OCI-LY3 (cell line): ENCODE data around the gene SCUBE3.

Source experiments
- H2AFZ ChIP-seq: fragments of 200-600, 300-600 bp; shearing (Covaris generic); 2 replicates; pipeline ENCODE4 v1.6.0; 2014; ENCODE audit warnings: antibody characterized with exemption, low read depth, low read length
- H3K27ac ChIP-seq: fragments of 200-600, 300-600 bp; sonication (generic); 2 replicates; pipeline ENCODE4 v1.5.1; 2014; ENCODE audit warnings: mild to moderate bottlenecking, low read length, moderate library complexity, mixed read lengths
- H3K27me3 ChIP-seq: fragments of 200-600, 300-600 bp; sonication (generic); 2 replicates; pipeline ENCODE4 v1.6.1; 2014; ENCODE audit warnings: low read depth, low read length, mixed read lengths
- H3K36me3 ChIP-seq: fragments of 200-600, 300-600 bp; sonication (generic); replicated peaks from 2 replicates; pipeline ENCODE3; 2014; ENCODE audit warnings: low read depth, low read length, mixed read lengths
- H3K4me1 ChIP-seq: fragments of 300-600, 200-600 bp; sonication (generic); 2 replicates; pipeline ENCODE4 v1.6.1; 2014; ENCODE audit warnings: low read length, mixed read lengths
- H3K4me2 ChIP-seq: fragments of 200-600, 300-600 bp; sonication (generic); 2 replicates; pipeline ENCODE4 v1.6.1; 2014; ENCODE audit warnings: low read length, mixed read lengths
- H3K4me3 ChIP-seq: fragments of 300-600, 200-600 bp; sonication (generic); 2 replicates; pipeline ENCODE4 v1.5.1; 2014; ENCODE audit warnings: antibody characterized with exemption, mild to moderate bottlenecking, low read length, moderate library complexity
- H3K79me2 ChIP-seq: fragments of 300-600, 200-600 bp; shearing (Covaris generic); 2 replicates; pipeline ENCODE4 v1.6.1; 2014; ENCODE audit warnings: mild to moderate bottlenecking, low read length, mixed read lengths
- H3K9ac ChIP-seq: fragments of 300-600, 200-600 bp; shearing (Covaris generic); 2 replicates; pipeline ENCODE4 v1.6.0; 2014; ENCODE audit warnings: mild to moderate bottlenecking, low read length, moderate library complexity
- H3K9me3 ChIP-seq: fragments of 200-600, 300-600 bp; shearing (Covaris generic); 2 replicates; pipeline ENCODE4 v1.6.1; 2014; ENCODE audit warnings: low read length, mixed read lengths; ENCODE audit not compliant: insufficient read depth
- H4K20me1 ChIP-seq: fragments of 200-600, 300-600 bp; sonication (generic); 2 replicates; pipeline ENCODE4 v1.6.1; 2016; ENCODE audit warnings: low read length, mixed read lengths; ENCODE audit not compliant: insufficient read depth
- EZH2phosphoT487 ChIP-seq: fragments of 200-600 bp; shearing (Covaris generic); IDR thresholded peaks from 2 replicates; pipeline ENCODE4 v1.6.1; 2018; ENCODE audit warnings: antibody characterized with exemption, mixed run types, low read depth
- TF ChIP-seq, protein P1 (sequence below): fragments of 200-600, 300-600 bp; sonication (generic); IDR thresholded peaks from 2 replicates; pipeline ENCODE4 v1.5.1; 2014; ENCODE audit warnings: antibody characterized with exemption, low read length, low read depth

SCUBE3 gene

DNA sequence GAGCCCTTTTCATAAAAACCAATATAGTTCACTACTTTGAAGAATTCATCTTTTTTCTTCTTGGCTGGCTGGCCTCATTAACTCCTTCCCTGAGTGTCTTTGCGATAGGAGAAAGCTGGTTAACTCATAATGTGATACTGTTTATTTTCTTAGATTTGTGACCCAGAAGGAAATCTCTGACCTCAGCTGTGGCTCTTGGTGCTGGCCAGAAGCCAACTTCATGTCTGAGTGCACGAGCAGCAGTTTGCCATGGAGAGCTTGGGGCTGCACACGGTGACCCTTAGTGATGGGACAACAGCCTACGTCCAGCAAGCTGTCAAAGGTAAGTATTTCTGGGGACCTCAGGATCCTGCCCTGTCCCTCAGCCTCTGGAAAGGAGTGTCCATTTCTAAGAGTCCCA, 67.1 kb downstream of the SCUBE3 start:
- Histone ChIP-seq H3K36me3 (no peaks in the 10 kb centered on the region), H3K79me2 (no peaks in the 10 kb centered on the region), H2AFZ (no peak overlapping the region), H3K27ac (no peak overlapping the region), H3K27me3 (no peaks in the 10 kb centered on the region), H3K4me2 (no peak overlapping the region), H3K9me3 (no peaks in the 10 kb centered on the region), H3K4me1 (no peaks in the 10 kb centered on the region), H3K4me3 (no peak overlapping the region), H3K9ac (no peak overlapping the region), H4K20me1 (no peaks in the 10 kb centered on the region)
- TF ChIP-seq, protein P1, sequence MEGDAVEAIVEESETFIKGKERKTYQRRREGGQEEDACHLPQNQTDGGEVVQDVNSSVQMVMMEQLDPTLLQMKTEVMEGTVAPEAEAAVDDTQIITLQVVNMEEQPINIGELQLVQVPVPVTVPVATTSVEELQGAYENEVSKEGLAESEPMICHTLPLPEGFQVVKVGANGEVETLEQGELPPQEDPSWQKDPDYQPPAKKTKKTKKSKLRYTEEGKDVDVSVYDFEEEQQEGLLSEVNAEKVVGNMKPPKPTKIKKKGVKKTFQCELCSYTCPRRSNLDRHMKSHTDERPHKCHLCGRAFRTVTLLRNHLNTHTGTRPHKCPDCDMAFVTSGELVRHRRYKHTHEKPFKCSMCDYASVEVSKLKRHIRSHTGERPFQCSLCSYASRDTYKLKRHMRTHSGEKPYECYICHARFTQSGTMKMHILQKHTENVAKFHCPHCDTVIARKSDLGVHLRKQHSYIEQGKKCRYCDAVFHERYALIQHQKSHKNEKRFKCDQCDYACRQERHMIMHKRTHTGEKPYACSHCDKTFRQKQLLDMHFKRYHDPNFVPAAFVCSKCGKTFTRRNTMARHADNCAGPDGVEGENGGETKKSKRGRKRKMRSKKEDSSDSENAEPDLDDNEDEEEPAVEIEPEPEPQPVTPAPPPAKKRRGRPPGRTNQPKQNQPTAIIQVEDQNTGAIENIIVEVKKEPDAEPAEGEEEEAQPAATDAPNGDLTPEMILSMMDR, result no peak
- TF ChIP-seq EZH2phosphoT487, result no peak

DNA sequence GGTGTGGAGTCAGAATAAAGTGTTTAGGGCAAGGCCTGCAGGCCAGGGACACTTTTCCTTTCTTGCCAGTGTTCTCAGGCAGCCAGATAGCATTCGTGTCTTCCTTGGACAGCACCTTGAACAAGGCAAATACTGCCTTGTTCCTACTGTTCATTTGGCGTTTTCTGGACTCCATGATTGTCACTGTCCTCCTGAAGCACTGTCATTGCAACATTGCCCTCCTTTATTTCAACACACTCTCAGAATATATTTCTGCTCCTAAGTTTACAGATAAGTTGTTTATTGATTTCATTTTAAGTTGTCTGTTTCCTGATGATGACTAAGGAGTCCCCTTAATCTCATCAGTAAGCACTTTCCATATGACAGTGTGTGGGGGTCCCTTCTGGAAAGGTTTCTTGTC, 68.7 kb downstream of the SCUBE3 start:
- Histone ChIP-seq H4K20me1 (no peaks in the 10 kb centered on the region), H3K9ac (no peak overlapping the region), H3K27me3 (no peaks in the 10 kb centered on the region), H3K4me1 (no peaks in the 10 kb centered on the region), H3K79me2 (no peaks in the 10 kb centered on the region), H3K36me3 (no peaks in the 10 kb centered on the region), H2AFZ (no peak overlapping the region), H3K9me3 (no peaks in the 10 kb centered on the region), H3K4me2 (no peak overlapping the region), H3K27ac (no peak overlapping the region), H3K4me3 (no peak overlapping the region)
- TF ChIP-seq EZH2phosphoT487, result no peak
- TF ChIP-seq, protein P1, result no peak

DNA sequence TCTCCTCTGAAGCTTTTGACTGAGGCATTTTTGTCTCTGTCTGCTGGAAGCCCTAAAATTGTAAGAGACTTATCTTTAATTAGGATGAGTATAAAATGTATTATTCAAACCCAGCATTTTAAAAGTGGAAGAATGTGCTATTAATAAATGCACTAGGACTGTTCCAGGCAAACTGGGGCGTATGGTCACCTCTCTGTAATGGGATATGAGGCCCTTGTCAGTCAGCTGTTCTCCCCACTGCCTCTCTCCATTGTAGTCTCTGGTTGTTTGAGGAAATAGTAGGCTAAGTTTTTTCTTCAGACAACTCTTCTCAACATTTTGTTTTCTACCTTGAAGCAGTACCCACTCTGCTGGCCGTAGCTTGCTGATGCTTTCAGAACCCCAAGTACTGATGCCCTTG, 69.6 kb downstream of the SCUBE3 start:
- Histone ChIP-seq H3K9me3 (no peaks in the 10 kb centered on the region), H2AFZ (no peak overlapping the region), H3K4me1 (no peaks in the 10 kb centered on the region), H3K79me2 (no peaks in the 10 kb centered on the region), H3K9ac (no peak overlapping the region), H3K4me2 (no peak overlapping the region), H3K27ac (no peak overlapping the region), H3K36me3 (no peaks in the 10 kb centered on the region), H3K27me3 (no peaks in the 10 kb centered on the region), H3K4me3 (no peak overlapping the region), H4K20me1 (no peaks in the 10 kb centered on the region)
- TF ChIP-seq EZH2phosphoT487, result no peak

DNA sequence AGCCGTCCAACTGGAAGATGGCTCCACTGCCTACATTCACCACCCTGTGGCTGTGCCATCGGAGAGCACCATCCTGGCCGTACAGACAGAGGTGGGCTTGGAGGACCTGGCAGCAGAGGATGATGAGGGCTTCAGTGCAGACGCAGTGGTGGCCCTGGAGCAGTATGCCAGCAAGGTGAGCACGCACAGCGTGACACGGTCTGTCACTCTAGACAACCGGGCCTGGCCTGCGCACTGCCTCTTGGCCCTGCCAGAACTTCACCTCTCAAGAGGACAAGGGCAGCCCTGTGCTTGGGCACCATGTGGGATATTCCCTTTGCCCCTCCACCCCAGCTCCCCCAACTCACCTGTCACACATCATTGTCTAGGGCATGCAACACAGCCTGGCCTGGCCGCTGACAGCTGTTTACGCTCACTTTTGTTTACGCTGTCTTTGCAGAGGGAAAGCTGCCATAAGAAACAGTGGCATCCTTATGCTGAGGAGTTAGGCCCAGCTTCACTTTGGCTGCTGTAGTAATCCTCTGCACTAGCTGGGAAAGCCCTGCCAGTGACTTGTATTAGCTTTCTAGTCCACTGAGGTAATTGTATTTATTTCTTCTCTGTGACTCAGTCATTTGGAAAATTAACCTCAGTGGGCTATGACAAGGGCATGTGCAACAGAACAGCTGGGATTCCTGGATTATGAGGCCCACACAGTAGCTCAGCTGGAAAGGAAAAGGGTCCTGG, 74.1 kb downstream of the SCUBE3 start:
- Histone ChIP-seq H3K36me3 (no peaks in the 10 kb centered on the region), H3K27me3 (no peaks in the 10 kb centered on the region), H3K9me3 (no peaks in the 10 kb centered on the region), H3K79me2 (no peaks in the 10 kb centered on the region), H3K27ac (no peak overlapping the region), H3K4me3 (no peak overlapping the region), H2AFZ (no peak overlapping the region), H4K20me1 (no peaks in the 10 kb centered on the region), H3K4me2 (no peak overlapping the region), H3K9ac (no peak overlapping the region), H3K4me1 (no peaks in the 10 kb centered on the region)
- no peak for TF ChIP-seq EZH2phosphoT487
- TF ChIP-seq, protein P1, result no peak
